ENCODE data around the gene CRKL. TPM values are rescaled to one million over a fixed set of nuclear protein-coding genes. Genes with fewer than 3 reads are reported as not detected.

CRKL gene
- total and polyA plus RNA-seq, 2 donors (not counting 1 experiment from before 2014, with no cell fraction given): 17.1 to 76.7 TPM

GRCh38 chr22:21001601-21002325 lies 84.6 kb downstream of the CRKL start, which contains the start of gene THAP7:
Gene THAP7 (minus strand): TSS chr22:21002118. CDS start chr22:21001911, 207 bp downstream.
- no peaks in the 10 kb centered on the region for H3K27me3 Mint-ChIP-seq
- peak within 1 kb of the TSS; percentile 97 for H3K4me2 ChIP-seq (replicated peaks; ENCODE audit: low read depth, low read length, poor library complexity, severe bottlenecking)
- peaks cover 0 to 24% of the 10 kb centered on the region in 2 experiments for H3K36me3 ChIP-seq (replicated peaks in 1 of 2; ENCODE audit: control extremely low read depth in 1 of 2, control insufficient read depth in 1 of 2, extremely low read depth in 1 of 2, insufficient read depth in 2 of 2, low read length in 1 of 2)
- under 1% methylated on average over 83 of the region's 83 CpGs for WGBS (ENCODE audit: insufficient coverage)
- H4K20me1 ChIP-seq (ENCODE audit: control insufficient read depth, insufficient read depth, low read length, poor library complexity, severe bottlenecking): peaks cover 24% of the 10 kb centered on the region
- ChIA-PET POLR2A (interaction anchor here (0.6 to 0.7 kb wide), 2 partner anchors 86 to 505 kb away, joined by 6 to 9 read pairs; no protein-coding TSS in a partner anchor), CTCF (interaction anchor here (0.6 to 3.0 kb wide), 4 partner anchors 20 to 627 kb away, joined by 3 to 14 read pairs (median 4); partner anchors contain the start of gene LZTR1)
- peak within 1 kb of the TSS; percentile 99 for H3K27ac Mint-ChIP-seq
- H3K27ac ChIP-seq (ENCODE audit: low read length in 2 of 2): peak within 1 kb of the TSS; percentile 91 to 96
- no peaks in the 10 kb centered on the region for H3K9me3 Mint-ChIP-seq (ENCODE audit: insufficient read depth)
- peaks cover 32% of the 10 kb centered on the region for H3K4me1 Mint-ChIP-seq
- H3K4me3 Mint-ChIP-seq: peak within 1 kb of the TSS; percentile 95
- H2AFZ ChIP-seq (ENCODE audit: insufficient read depth, low read depth, low read length, poor library complexity, severe bottlenecking): peak within 1 kb of the TSS; percentile 89
- DNase-seq (peak; percentile 99), ATAC-seq (ENCODE audit: low read depth) (peak; percentile 88)
- peak within 1 kb of the TSS; percentile 66 to 99 (median 88) for H3K4me3 ChIP-seq (ENCODE audit: control extremely low read depth in 1 of 5, extremely low read depth in 1 of 5, insufficient read depth in 1 of 5, low read depth in 2 of 5, low read length in 4 of 5)
- intact Hi-C loops (cut with micrococcal nuclease): loop anchor here (1.0 to 5.0 kb wide), 8 partner anchors 13 to 884 kb away; partner anchors contain the start of genes CRKL, LRRC74B, PI4KA and RANBP1
- no peaks in the 10 kb centered on the region for H3K27me3 ChIP-seq (replicated peaks in 1 of 4; ENCODE audit: control extremely low read depth in 1 of 4, control insufficient read depth in 3 of 4, insufficient read depth in 4 of 4, low read length in 3 of 4)
- H3K9me3 ChIP-seq (ENCODE audit: control extremely low read depth in 1 of 3, control insufficient read depth in 2 of 3, insufficient read depth in 1 of 3, low read length in 2 of 3): peaks cover 0 to 5% (median 0%) of the 10 kb centered on the region in 3 donors
- H3K79me2 ChIP-seq (ENCODE audit: control insufficient read depth, insufficient read depth, low read length): peaks cover 21% of the 10 kb centered on the region
- peak within 1 kb of the TSS; percentile 88 for H3K9ac ChIP-seq (ENCODE audit: low read length)
- peaks cover 24 to 36% of the 10 kb centered on the region in 2 donors for H3K4me1 ChIP-seq (ENCODE audit: control insufficient read depth in 2 of 2, insufficient read depth in 2 of 2, low read length in 2 of 2)
- TF ChIP-seq CTCF (IDR thresholded peaks at IDR 0.05) (no peak), EZH2 (IDR thresholded peaks at IDR 0.05; ENCODE audit: borderline replicate concordance, insufficient read depth, low read depth, low read length, poor library complexity, severe bottlenecking) (no peak)

Other genes with a start within 250 kb of the CRKL start
- gene SERPIND1, start 143.3 kb upstream of the CRKL start, total RNA-seq: not detected in 2 replicates
- not detected in 2 replicates for gene SERPIND1, start 143.3 kb upstream of the CRKL start, polyA plus RNA-seq
- 149 and 156 TPM in 2 replicates for gene PI4KA, start 58.6 kb upstream of the CRKL start, total RNA-seq
- 64.9 and 85.9 TPM in 2 replicates for gene PI4KA, start 58.6 kb upstream of the CRKL start, polyA plus RNA-seq
- gene SNAP29, start 58.4 kb upstream of the CRKL start, total RNA-seq: 17.4 and 18.8 TPM in 2 replicates
- 7.8 and 13.4 TPM in 2 replicates for gene SNAP29, start 58.4 kb upstream of the CRKL start, polyA plus RNA-seq
- gene AIFM3, start 49.8 kb downstream of the CRKL start, total RNA-seq: 3.0 and 4.5 TPM in 2 replicates
- gene AIFM3, start 49.8 kb downstream of the CRKL start, polyA plus RNA-seq: 6.0 and 7.5 TPM in 2 replicates
- 94.8 and 104 TPM in 2 replicates for gene LZTR1, start 64.9 kb downstream of the CRKL start, total RNA-seq
- gene LZTR1, start 64.9 kb downstream of the CRKL start, polyA plus RNA-seq: 75.7 and 78.2 TPM in 2 replicates
- 37.7 and 43.1 TPM in 2 replicates for gene THAP7, start 84.7 kb downstream of the CRKL start, total RNA-seq
- gene THAP7, start 84.7 kb downstream of the CRKL start, polyA plus RNA-seq: 65.9 and 70.1 TPM in 2 replicates
- gene P2RX6, start 97.8 kb downstream of the CRKL start, total RNA-seq: 0.49 and 0.83 TPM in 2 replicates
- 0.35 and 0.79 TPM in 2 replicates for gene P2RX6, start 97.8 kb downstream of the CRKL start, polyA plus RNA-seq
- gene SLC7A4, start 115.2 kb downstream of the CRKL start, total RNA-seq: not detected in 2 replicates
- gene SLC7A4, start 115.2 kb downstream of the CRKL start, polyA plus RNA-seq: not detected in 2 replicates
- gene LRRC74B, start 128.5 kb downstream of the CRKL start, total RNA-seq: 0.12 and 0.17 TPM in 2 replicates
- gene LRRC74B, start 128.5 kb downstream of the CRKL start, polyA plus RNA-seq: 0.01 TPM in 1 of 2 replicates, not detected in the other